GM19351 (cell line): ENCODE data around the gene TTC7B.

Source experiments
- ATAC-seq: cut with Tn5 transposase; IDR thresholded peaks from one replicate; pipeline ENCODE4 v1.9.1; 2021; ENCODE audit warnings: mild to moderate bottlenecking, moderate library complexity; ENCODE audit not compliant: unreplicated experiment

The TTC7B gene

DNA sequence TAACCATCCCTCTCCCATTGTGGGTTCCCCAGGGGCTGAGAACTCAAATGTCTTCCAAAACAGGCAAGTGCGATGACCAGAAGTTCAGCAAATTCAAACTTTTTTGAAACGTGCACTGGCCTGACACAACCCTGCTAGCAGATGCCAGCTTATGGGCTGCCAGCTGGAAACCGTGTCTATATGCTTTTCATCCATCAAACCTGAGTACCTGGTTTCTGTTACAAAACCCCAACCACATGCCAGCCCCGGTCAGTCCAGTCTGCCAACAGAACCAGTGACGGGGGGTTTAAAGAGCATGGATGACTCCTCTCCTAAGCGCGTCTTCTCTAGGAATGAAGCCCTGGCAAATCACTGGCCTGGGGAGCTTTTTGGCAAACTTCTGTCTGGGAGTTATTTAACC is 189.7 kb downstream of the TTC7B start:
- no peak for ATAC-seq

GRCh38 chr14:90625445-90625844 is 190.8 kb downstream of the TTC7B start:
- ATAC-seq, result no peak

DNA sequence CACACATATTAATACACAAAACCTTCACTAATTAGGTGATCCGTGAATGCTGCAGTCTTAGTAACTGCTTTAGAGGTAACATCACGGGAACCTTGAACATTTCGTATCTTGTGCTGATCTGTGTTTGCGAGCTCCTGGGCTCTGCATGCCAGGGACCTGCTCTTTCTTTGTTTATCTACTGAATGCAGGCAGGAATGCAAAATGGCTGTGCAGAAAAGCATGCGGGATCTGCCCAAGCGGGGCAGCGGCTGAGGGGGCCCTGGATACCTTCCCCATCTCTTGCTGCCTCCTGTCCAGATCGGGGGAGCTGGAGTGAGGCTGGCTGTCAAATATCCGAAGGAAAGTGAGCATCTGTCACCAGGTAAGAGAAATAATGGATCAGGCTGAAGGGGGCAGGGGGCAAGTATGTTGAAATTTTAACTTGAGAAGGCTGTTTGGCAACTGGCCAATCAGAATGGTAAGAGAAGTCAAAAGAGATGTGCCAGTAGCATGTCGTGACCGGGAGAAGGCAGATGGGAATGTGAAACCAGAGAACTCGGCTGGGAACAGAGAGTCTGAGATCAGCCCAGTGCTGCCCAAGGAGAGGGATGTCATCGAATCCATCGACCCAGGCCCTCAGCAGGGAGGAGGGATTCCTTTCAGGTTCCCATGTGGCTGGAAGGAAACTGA is 191.4 kb downstream of the TTC7B start:
- no peak for ATAC-seq

DNA sequence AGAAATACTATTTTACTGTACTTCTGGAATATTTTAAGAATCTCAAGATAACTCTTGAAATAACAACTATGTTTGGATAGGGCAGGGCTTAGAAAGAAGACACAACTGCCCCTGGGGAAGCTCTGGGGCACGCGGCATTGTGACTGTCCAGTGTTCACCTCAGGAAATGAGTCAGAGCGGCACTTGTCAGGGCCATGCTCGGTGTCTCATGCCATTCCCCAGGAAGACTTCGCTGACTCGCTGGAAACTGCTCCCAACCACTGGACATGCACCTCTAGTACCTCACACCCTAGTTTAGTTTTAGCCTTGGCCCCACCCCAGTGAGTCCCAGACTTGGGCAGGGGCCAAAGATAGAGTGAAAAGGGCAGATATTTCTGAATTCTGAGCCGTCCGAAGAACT is 192.0 kb downstream of the TTC7B start:
- ATAC-seq, result no peak

- no peak for ATAC-seq
Observed at GRCh38 chr14:90621201-90621600, 195.0 kb downstream of the TTC7B start.

DNA sequence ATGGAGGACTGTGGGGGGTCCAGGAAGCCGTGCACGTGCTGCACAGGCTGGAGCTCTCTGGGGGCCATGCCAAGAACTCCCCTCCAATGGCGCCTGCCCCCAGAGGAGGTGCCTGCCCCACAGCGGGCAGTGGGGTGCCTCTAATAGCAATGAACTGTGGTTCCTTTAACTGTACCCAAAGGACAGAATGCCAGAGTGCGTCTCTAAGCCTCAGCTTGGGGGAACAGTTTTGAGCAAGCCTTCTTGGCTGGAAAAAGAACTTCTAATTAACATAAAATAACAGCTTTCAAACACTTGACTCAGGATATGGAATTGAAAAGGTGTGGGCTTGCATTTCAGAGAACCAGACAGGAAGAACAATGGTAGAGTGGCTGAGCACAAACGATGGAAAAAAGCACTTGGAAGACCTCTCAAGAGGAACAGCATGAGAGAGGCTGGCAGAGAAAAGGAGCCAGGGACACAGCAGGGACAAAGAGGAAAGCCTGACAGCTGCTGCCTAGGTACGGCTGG is 195.6 kb downstream of the TTC7B start:
- no peak for ATAC-seq

DNA sequence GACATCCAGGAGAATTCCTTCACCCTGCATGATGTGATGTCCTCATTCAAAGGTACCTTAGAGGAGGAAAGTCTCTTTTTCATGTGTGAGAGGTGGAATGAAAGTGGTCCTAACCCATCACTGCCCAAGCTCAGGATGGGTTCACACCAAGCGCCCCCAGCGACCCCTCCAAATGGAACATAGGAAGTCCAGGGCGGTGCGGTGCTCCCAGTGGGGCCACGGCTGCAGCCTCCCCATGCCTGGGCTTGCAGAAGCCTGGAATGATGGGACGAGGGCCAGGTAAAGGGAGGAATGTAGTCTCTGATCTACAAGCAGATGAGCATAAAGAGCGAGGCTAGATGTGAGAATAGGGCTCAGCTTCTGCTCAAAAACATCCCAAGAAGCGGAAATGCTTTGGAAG is 196.3 kb downstream of the TTC7B start:
- no peak for ATAC-seq

DNA sequence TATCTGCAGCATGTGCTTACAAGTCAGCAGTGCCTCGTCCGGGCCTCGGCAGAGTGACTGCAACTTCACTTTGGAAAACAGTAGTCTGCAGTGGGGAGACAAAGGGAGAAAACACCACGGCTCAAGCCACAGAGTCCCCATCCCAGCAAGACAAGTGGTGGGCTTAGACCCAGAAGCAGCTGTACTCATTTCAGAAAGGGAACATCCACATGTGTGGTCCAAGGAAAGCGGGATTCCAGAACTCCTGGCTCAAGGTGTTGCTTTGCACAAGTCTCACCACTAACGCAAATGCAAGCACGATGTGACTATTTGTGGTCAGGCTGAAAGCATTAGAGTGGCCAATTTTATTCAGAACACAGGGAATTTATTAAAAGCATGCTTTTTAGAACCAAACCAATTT is 198.3 kb downstream of the TTC7B start:
- no peak for ATAC-seq

GRCh38 chr14:90616881-90617280 is 199.3 kb downstream of the TTC7B start:
- ATAC-seq, result no peak

DNA sequence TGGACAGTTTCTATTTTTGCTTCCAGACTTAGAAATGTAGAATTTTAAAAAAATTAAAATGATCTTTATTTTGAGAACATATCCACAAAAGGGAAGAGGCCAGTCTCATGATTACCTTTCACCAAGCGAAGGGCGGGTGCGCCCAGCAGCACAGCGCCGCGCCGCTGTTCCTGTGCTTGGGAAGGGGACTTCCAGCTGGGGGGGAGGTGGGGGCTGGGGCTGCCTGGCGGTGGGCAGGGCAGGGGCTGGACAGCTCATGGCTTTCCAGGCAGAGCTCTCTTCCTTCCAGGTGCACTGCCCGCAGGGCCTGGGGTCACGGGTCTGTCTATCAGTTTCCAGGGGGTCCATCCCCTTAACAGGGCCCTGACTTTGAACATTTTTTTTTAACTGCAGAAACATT is 199.9 kb downstream of the TTC7B start:
- ATAC-seq, result no peak

GRCh38 chr14:90615517-90616060 is 200.6 kb downstream of the TTC7B start:
- ATAC-seq, result no peak

DNA sequence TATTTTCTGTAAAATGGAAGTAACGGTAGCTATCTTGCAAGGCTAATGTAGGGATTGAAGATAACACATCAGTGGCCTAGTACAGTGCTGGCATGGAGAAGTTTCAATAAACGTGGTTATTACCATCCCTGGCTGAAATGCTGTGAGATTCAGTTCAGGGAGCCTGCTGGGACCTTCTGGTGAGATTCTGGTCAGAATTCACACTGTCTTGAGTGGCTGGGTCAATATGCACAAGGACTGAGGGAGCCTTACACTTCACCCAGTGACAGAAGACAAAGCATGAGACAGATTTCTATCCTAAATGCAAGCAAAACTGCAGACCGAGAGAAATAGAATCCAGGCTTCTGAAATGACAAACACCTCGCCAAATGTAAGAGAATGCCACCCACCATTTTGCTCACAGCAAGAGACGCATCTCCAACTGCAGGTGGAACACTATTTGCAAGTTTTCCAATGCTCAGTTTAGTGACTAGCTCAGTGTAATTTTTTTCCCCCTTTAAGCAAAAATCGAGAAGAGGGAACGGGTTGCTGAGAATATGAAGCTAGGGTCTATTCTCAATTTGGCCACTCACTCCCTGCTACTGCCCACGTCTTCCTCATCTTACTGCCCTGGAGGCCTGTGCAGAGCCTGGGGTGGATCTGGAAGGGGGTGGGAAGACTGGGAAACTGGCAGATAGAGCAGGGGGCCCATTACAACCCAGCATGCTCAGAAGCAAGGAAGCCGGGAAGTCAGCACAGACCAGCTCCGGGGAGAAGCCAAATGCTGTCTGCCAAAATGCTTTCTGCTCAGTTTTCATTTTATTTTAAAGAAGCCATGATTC is 201.3 kb downstream of the TTC7B start:
- ATAC-seq, result no peak

DNA sequence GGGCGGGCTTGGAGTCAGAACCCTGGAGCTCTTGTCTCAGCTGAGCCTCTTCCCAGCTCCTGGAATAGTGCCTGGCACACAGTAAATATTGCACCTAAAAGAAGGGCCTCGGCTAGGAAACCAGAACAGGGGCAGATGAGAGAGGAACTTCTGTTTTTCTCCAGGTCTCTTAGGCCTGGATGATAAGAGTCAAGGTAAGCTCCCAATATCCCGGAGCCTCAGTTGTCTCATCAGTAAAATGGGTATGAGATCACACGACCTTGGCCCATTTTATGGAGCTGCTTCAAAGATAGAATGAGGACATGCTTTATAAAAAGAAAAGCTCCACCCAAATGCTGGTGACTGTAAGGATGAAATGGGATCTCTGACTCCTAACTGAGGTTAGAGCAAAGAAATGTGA is 202.2 kb downstream of the TTC7B start:
- no peak for ATAC-seq

DNA sequence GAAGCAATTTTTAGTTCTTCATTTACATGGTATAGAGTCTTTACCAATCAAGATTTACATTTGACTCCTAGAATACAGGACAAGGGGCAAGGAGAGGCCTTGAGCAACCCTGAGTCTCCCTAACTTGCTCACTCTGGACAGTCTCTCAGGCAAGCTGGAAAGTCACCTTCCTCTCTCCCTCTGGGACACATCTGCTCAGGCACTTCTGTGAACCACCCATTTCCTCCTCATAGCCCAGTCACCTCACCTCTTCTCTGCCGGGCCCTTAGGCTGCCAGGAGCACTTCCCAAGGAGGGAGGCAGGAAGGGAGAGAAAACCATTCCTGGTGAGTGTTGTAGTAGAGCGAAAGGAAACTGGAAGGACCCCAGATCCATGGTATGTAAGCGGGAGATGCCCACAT is 202.8 kb downstream of the TTC7B start:
- ATAC-seq, result no peak

GRCh38 chr14:90612801-90613200 is 203.4 kb downstream of the TTC7B start:
- ATAC-seq, result no peak

DNA sequence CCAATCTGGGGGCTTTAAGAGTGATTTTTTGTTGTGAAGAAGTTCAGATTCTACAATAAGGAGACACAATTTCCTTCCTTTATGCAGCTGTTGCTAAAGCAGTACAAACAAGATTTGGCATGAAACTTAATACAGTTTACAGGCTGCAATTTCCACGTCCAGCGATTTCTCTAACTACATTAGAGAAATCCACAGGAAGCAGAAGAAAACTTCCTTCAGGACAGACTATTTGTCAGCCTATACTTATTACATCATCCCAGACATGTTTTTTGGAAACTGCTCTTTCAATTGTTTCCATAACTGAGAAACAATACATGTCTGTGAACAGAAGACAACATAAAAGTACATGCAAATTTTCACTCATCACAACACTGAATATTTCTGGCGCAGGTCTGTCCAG is 204.3 kb downstream of the TTC7B start:
- ATAC-seq, result no peak

GRCh38 chr14:90611501-90611900 is 204.7 kb downstream of the TTC7B start:
- no peak for ATAC-seq

GRCh38 chr14:90610346-90611040 is 205.7 kb downstream of the TTC7B start:
- ATAC-seq, result no peak

GRCh38 chr14:90609376-90609775 is 206.9 kb downstream of the TTC7B start:
- no peak for ATAC-seq

DNA sequence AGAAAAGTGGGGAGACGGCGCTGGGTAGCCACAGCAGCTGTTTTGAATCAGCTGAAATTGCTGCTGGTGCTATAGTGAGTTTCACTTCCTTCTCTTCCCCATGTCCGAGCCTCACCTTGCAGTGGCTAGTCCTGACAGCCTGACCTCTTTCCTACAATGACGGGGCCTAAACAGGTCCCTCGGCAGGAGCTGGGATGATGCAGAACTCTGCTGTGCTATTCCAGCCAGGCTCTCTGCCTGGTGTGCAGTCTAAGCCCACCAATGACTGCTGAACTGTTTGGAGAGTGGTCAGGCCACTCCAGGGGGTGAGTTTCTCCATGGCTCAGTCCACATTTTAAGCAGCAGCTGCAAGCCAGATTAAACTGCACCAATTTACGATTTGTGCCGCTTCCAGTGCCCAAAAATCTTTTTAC is 207.3 kb downstream of the TTC7B start:
- ATAC-seq, result peak; percentile 86

- no peak for ATAC-seq
Observed at GRCh38 chr14:90608281-90608680, 207.9 kb downstream of the TTC7B start.
